ENCODE measurements around the gene OLA1.

OLA1 gene

DNA sequence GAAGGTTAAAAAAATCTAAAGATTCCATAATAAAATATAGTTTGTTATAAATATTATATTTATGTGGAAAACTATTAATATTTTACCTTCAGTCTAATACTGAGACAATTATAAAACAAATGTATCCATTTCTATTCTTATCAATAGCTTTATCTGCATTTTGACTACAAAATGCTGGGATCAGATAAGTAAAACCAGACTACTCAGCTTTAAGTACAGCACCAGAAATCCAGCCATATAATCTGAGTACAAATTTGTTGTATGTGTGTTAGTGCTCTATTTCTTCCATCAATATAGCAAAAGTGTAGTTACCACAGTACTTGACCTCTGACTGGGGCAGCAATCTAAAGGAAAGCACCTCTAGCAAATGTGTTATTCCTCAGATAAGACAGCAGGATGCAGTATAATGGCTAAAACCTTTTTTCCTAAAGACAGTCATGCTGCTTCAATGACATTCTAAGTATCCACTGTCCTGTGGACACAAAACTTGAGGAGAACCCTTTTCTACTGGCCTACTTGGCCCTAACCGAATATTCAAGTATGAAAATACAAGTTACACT, 68.1 kb downstream of the OLA1 start:
- DNase-seq (ENCODE audit: low spot score): no peak

DNA sequence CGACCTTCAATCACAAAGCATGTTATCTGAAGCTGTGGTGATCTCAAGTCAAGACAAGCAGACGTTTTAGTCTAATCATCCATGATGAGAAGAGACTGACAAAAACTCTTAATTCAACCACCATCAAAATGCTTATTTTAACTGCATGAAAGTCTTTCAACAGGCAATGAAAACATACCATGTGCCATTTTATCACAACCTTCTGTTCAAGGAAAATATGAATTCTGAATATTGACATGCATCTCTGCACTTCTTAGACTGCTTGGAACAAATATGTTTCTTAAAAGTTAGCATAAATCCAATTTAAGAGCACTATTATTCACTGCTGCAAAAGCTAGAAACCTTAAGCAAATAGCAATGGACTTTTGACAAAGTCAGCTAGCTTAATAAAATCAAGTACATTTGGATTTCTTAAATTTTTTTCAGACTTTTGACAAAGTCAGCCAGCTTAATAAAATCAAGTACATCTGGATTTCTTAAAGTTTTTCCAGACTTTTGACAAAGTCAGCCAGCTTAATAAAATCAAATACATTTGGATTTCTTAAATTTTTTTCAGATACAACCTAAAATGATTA, 70.9 kb downstream of the OLA1 start:
- no peak for DNase-seq (ENCODE audit: low spot score)

DNA sequence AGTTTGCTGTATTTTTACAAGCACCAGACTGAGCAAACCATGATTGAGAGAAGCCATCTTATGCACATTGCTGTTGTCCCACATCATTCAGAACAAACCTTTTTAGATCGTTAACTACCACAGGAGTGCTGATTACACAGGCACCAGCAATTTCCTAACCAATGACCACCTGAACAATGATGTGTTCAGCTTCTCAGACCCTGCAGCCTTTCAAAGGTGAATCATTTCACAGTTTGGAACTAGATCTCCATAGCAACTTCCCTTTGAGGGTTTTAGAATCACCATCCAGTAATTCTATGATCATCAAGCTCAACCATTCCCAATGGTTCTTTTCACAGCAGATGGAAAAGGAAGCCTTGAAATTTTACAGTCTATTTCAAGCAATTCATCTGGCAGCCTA, 71.4 kb downstream of the OLA1 start:
- DNase-seq (ENCODE audit: low spot score): no peak

DNA sequence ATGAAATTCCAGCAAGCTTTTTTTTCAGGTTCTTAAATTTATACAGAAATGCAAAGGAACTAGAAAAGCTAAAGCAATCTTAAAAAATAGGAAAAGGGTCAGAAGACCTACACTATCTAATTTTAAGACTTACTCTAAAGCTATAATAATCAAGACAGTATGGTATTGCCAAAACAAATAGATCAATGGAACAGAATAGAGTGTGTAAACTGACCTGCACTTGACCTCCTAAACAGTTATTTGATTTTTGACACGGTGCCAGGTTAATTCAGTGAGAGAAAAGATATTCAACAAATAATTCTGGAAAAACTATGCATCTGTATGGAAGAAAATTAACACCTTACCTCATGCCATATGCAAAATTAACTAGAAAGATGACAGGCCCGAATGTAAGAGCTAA, 73.6 kb downstream of the OLA1 start:
- DNase-seq (ENCODE audit: low spot score): no peak

DNA sequence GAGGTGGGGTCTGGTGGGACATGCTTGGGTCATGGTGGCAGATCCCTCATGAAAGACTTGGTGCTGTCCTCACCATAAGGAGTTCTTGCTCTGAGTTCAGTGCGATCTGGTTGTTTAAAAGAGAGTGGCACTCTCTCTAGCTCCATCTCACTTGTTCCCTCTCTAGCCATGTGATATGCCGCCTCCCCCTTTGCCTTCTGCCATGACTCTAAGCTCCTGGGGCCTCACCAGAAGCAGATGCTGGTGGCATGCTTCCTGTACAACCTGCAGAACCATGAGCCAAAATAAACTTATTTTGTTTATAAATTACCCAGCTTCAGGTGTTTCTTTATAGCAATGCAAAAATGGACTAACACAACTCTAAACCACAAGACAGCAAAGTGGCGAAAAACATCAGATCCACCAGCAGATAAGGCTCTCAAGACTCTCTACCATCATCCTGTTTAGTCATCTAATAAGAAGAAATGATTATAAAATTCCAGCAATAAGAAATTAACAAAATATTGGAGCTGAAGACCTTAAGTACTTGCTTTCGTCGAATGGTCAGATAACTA, 75.5 kb downstream of the OLA1 start:
- no peak for DNase-seq (ENCODE audit: low spot score)

DNA sequence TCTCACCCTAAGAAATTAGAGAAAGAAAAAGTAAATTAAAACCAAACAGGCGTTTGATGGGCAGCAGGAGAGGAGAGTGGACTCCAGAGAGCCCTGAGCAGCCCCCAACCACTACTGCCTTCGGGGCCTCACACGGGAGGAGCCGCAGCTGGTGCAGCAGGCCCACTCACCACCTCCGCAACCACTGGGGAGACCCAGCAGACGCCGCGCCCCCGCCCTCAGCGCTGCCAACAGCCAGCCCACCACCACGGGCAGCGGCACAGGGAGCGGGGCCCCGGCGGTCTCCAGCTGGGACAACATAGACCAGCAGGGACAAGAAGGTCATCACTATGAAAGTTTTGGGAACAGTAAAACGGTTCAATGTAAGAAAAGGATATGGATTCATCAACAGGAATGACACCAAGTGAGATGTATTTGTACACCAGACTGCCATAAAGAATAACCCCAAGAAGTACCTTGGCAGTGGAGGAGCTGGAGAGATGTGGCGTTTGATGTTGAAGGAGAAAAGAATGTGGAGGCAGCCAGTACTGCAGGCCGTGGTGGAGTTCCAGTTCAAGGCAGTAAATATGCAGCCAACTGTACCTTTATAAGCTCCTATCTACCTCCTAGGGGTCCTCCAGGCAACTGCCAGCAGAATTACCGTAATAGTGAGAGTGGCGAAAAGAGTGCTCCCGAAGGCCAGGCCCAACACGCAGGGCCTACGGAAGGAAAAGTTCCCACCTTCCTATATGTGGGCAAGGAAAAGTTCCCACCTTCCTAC, 76.5 kb downstream of the OLA1 start:
- no peak for DNase-seq (ENCODE audit: low spot score)

DNA sequence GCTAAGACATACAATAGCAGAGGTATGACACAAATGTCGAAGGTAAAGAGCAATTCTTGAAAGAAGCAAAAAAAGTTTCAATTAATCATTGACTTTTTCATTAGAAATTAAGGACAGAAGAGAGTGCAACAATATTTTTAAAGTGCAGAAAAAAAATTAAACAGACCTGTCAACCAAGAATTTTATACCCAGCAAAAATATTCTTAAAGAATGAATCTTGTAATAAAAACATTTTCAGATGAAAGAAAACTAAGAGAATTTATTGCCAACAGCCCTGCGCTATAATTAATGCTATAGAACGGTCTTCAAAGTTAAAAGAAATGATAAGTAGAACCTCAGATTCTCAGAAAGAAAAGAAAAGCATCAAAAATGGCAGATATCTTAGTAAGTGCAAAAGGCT, 79.0 kb downstream of the OLA1 start:
- no peak for DNase-seq (ENCODE audit: low spot score)

DNA sequence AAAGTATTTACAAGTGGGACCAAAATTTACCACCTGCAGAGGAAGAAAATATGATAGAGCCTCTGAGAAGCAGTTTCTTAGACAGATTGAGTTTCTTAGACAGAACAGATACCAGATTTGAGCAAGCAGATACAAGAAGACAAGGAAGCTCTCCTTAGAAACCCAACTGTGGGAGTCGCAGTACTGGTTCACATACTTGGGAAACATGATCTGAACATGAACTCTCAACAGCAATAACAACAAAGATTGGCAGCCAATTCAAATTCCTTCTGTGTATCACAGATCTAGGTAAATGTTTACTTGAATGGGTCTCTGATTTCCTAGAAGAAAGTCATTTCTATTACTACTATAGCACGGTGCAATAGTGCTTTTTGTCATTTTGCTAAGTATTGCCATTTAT, 82.1 kb downstream of the OLA1 start:
- DNase-seq (ENCODE audit: low spot score): no peak

DNA sequence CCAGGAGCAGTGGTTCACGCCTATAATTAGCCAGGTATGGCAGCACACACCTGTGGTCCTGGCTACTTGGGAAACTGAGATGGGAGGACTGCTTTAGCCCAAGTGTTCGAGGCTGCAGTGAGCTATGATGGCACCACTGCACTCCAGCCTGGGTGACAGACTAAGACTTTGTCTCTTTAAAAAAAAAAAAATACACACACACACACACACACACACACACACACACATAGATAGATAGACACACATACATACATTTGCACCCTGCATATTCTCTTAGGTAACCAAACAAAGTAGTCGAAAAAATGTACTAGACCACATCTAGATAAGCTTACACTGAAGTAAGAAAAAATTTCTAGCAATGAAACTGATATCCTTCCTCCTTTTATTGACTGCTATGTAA, 86.8 kb downstream of the OLA1 start:
- no peak for DNase-seq (ENCODE audit: low spot score)

DNA sequence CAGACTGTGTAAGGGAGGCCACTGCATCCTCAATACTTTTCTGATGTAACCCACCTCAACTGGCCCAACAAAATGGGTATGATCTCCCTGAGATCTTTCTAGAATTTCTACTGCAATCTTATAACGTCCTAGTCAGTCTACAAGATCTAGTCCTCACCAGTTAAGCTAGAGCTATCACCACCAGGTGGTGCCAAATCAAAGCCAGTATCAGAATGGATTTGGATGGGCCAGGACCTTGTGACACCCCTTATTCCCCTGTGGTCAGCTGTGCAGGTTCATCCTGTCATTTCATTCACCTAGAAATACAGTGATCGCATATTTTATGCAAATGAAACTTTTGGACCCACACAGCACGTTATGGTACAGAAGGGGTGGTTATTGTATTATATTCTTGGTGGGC, 90.3 kb downstream of the OLA1 start:
- peak; percentile 23 for DNase-seq (ENCODE audit: low spot score)

DNA sequence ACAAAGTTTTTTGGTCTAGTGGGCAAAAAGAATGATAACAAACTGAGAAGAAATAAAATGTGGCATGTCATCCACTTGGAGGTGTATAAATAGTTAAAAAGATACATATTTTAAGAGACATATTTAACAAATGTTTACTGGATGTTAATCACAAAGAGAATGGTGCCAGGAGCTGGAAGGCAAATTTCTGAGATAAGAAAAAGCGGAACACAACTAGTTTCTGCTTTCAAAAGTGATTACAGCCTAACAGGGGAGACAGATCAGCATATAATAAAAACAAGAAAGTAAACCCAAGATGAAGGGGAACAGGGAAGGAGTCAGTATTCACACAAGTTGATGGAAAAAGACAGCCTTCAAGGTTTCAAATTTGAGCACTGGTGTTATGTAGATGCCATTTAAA, 91.3 kb downstream of the OLA1 start:
- DNase-seq (ENCODE audit: low spot score): no peak

DNA sequence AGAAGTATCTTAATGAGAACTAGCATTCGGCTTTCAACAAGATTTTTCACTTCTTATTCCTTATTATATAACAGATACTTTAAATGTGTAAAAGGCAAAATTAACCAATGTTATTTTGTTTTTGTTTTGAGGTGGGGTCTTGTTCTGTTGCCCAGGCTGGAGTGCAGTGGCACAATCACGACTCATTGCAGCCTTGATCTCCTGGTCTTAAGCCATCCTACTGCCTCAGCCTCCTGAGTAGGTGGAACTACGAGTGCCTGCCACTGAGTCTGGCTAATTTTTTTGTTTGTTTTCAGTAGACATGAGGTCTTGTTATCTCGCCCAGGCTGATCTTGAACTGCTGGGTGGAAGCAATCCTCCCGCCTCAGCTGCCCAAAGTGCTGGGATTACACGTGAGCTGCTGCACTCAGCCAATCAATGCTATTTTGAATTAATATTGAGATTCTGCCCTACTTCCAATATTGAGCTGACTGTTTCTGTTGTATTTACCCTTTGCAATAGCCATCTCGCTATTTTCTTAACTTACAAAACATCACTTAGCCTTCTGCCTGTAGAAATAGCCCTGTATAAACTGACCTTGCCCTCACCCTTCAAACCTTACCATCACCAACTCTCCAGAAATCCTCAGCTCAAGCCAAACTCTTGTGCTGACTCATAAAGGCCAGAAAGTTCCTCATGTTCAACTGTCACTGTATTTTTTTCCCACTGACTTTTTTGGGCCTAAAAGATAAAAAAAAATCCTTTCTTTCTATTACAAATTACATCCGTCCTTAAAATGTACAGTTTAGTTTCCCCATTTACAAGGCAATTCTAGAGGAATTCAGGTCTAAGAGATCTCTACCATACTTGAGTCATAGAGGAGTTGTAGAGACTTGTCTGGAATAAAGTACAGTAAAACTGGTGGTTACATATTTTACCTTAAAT, 94.3 kb downstream of the OLA1 start:
- no peak for DNase-seq (ENCODE audit: low spot score)

DNA sequence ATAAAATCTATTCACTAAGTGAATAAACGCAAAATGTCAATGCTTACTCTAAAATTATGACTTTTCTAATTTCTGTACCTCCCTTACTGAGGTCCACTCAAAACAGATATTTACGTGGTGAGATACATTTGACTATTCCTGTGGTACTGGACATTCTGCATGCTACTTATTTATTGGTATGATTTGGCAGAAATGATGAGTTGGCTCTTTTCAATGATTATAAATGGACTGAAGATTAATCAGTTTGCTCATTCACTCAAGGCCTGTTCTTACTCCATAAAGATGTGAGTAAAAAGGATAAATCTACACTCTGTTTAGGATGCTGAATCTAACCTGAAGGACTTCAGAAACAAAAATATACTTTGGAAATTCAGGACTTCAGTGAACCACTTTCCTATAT, 98.8 kb downstream of the OLA1 start:
- no peak for DNase-seq (ENCODE audit: low spot score)

DNA sequence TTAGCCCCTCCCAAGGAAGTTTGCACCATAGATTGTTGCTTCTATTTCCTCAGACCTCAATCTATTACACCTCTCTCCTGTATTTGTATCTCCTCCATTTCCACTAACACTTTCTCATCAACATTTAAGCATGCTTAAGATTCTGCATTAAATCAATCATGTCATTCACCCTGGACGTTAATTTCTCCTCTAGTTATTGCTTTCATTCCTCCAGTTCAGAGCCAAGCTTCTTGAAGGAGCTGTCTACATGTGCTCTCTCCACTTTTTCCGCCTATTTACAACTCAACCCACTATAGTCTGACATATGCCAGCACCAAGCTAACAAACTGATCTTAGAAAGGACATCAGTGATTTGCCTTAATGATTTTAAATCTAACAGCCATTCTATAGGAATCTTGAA, 99.5 kb downstream of the OLA1 start:
- DNase-seq (ENCODE audit: low spot score): no peak

DNA sequence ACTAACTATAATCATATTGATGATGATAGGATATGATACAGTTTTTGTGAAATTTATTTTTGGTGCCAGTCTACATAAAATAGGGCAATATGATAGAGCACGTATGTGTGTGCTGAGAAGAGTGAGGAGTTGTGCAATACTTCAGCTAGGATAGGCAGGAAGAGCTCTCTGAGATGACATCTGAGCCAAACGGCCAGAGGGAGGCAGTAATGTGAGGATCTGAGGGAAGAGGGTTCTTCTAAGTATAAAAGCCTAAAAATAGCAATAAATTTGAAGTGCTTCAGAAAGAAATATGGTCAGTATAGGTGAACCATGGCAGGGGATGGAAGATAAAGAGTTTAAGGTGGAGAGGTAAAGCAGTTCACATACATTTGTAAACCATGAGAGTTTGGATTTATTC, 102.5 kb downstream of the OLA1 start:
- no peak for DNase-seq (ENCODE audit: low spot score)

DNA sequence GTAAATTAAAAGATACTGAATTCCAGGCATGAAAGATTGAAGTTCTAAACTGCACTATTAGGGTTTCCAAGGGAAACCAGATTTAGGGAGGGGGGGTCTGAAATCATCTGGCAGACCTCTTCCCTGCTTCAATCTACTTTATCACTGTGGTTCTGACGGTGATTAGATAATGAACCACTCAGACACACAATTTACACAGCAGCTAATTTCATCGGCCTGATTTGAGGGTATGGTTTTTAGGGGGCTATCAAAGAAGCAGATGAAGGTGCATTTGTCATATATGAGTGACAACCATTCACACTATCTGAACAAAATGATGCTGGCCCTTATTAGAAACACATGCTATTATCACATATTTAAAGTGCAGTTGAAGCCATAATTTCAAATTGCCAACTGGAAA, 106.0 kb downstream of the OLA1 start:
- DNase-seq (ENCODE audit: low spot score): no peak

DNA sequence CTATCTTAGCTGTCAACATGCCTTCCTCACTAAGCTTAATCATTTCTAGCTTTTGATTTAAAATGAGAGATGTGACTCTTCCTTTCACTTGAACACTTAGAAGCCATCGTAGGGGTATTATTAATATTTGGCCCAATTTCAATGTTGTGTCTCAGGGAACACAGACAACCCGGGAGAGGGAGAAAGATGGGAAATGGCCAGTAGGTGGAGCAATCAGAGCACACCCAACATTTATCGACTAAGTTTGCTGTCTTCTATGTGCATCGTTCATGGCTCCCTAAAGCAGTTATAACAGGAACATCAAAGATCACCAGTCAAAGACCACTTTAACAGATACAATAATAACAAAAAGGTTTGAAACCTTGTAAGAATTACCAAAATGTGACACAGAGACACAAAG, 110.2 kb downstream of the OLA1 start:
- DNase-seq (ENCODE audit: low spot score): no peak

DNA sequence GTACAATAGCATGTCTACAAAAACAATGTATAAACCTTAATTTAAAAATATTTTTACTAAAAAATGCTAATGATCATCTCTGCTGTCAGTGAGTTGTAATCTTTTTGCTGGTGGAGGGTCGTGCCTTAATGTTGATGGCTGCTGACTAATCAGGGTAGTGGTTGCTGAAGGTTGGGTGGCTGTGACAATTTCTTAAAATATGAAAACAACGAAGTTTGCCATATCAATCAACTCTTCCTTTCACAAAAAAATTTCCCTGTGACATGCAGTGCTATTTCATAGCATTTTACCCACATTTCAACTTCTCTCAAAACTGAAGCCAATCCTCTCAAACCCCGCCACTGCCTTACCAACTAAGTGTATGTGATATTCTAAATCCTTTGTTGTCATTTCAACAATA, 112.4 kb downstream of the OLA1 start:
- no peak for DNase-seq (ENCODE audit: low spot score)

DNA sequence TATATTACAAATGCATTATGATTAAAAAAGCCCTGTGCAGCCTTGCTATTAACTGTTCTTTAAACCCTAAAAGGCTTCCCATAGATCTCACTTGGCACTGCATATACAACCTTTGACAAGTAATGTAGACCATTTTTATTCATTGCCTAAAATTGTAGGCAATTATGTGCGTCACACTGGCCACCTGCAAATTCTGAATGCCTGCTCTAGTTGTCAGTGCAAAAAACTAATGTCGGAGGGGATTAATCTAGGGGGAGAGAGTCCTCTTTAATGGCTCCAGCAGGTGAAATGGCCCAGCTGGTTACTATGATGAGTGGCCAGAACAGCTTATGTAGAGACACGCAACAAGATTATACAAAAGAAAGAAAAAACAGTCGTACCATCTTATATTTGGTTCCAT, 123.2 kb downstream of the OLA1 start:
- DNase-seq (ENCODE audit: low spot score): no peak

DNA sequence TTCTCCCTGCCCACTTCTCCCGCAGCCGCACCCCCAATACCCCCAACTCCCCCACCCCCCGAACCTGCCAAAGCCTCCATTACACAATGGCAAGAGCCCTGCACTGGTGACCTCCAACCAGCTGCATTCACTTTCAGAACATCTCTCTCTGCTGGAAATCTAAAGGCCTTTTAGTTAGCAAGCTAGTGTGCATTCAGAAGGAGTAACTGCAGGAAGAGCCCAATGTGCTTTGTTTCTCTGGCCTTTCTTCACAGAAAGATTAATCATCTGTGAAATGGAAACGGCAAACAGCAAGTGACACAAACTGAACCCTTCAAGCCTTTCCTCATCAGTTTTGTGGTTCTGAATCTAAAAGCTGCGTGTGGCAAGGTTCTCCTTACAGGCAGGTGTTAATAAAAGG, 124.2 kb downstream of the OLA1 start:
- DNase-seq (ENCODE audit: low spot score): no peak

DNA sequence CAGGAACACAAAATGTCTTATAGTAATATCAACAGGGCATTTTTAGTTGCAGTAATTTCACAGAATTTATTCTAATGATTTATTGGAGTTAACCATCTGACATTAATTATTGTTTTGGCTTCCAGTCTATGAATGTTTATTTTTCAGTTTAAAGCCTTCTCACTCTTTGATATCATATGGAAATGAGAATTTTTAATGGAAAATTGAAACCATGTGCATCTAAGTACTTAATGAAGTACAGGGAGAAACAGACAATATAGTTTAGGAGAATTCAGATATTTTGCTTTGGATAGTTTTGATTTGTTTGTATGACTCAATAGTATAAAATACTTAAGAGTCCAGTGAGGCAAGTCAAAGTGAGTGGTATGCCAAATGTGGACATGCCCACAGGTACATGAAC, 126.1 kb downstream of the OLA1 start:
- no peak for DNase-seq (ENCODE audit: low spot score)

DNA sequence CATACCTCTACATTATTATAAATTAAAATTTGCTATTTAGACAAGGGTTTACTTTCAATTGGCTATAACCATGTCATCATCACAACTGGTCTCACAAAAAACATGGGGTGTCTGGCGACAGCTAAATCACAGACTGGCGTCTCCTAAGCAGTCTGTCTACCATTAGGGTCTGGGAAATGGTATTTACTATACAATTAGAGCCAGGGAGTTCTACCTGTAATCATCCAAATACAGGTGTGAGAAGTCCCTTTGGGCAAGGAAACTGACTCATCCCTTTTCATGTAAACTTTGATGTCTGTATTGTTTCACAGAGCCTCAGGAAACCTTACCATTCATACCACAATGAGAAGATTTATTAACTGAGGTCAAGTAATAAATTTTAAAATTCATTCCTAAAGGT, 126.7 kb downstream of the OLA1 start:
- no peak for DNase-seq (ENCODE audit: low spot score)

DNA sequence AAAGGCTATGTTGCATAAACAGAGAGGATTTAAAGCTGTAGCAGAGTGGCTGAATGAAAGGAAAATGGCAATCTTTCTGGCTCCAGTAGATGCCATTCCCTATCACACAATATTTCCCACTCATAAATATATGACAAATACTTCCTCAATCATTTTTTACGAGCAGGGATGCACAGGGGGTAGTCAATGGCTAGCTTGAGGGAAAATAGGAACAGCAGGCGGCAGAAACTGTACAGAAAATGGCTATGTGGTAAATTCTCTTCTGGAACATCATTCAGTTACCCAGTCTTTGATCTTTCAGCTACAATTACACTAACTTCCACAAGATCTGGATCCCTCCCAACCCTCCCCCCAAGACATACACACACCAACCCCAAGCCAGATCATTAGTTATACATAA, 127.2 kb downstream of the OLA1 start:
- no peak for DNase-seq (ENCODE audit: low spot score)

Measured in CD4-positive, alpha-beta T cell treated with Interleukin-2 at 100 ng/mL for 4 hours (primary cell).